Activated naive CD4-positive, alpha-beta T cell treated with anti-CD3 and anti-CD28 coated beads for 36 hours (primary cell): ENCODE results near the gene GHRHR. TPM values are rescaled to one million over a fixed set of nuclear protein-coding genes. Genes with fewer than 3 reads are reported as not detected.

Experiments used
- CTCF ChIA-PET: fragments of 350-600 bp; sonication (Branson Sonifier 250); formaldehyde crosslinking; loops from one replicate; lab custom pipeline; 2021; ENCODE audit warnings: antibody characterized with exemption; lab: Charles Lee
- DNase-seq: peaks from one replicate; pipeline ENCODE4 v3.0.0-alpha.2; 2020
- H3K27ac Mint-ChIP-seq: one replicate; pipeline ENCODE4 v1.8.0; 2021; ENCODE audit warnings: mild to moderate bottlenecking, mixed read lengths
- H3K27me3 Mint-ChIP-seq: one replicate; pipeline ENCODE4 v1.8.0; 2021; ENCODE audit warnings: low read depth, mixed read lengths
- H3K36me3 Mint-ChIP-seq: one replicate; pipeline ENCODE4 v1.8.0; 2021; ENCODE audit warnings: low read depth, mixed read lengths
- H3K4me1 Mint-ChIP-seq: one replicate; pipeline ENCODE4 v1.8.0; 2021; ENCODE audit warnings: low read depth, mixed read lengths
- H3K4me3 Mint-ChIP-seq: one replicate; pipeline ENCODE4 v1.8.0; 2021; ENCODE audit warnings: mild to moderate bottlenecking, moderate library complexity, mixed read lengths
- H3K9me3 Mint-ChIP-seq: one replicate; pipeline ENCODE4 v1.8.0; 2021; ENCODE audit warnings: mixed read lengths
- intact Hi-C: fragments of 100-400 bp; cut with micrococcal nuclease; formaldehyde crosslinking; loops from one replicate; pipeline ENCODE4 v1.15.1; 2023
- total RNA-seq, 2 experiments: library from RNA; stranded (reverse); gene quantifications; one replicate each; pipeline ENCODE4 v1.2.3, GENCODE V29; 2021

Gene GHRHR
- total RNA-seq, 2 experiments from 2014 or later: not detected

- no peak overlapping the region for H3K4me3 Mint-ChIP-seq
- no peak for DNase-seq
- intact Hi-C loops: loop anchor here (10.0 kb wide), 1 partner anchor 127 kb away; no protein-coding TSS in a partner anchor
- H3K4me1 Mint-ChIP-seq: no peaks in the 10 kb centered on the region
- H3K27ac Mint-ChIP-seq: no peak overlapping the region
- H3K36me3 Mint-ChIP-seq: no peaks in the 10 kb centered on the region
- H3K9me3 Mint-ChIP-seq: peaks cover 6% of the 10 kb centered on the region
- H3K27me3 Mint-ChIP-seq: no peaks in the 10 kb centered on the region
- CTCF ChIA-PET: interaction anchor here (1.3 to 1.7 kb wide), 2 partner anchors 7 to 52 kb away, joined by 4 to 9 read pairs; no protein-coding TSS in a partner anchor
Observed at GRCh38 chr7:30931161-30931928, 32.4 kb upstream of the GHRHR start.

GRCh38 chr7:30931929-30932540, 31.7 kb upstream of the GHRHR start:
- Mint-ChIP-seq H3K9me3 (peaks cover 5% of the 10 kb centered on the region), H3K36me3 (no peaks in the 10 kb centered on the region), H3K27ac (no peak overlapping the region), H3K4me1 (no peaks in the 10 kb centered on the region), H3K4me3 (no peak overlapping the region), H3K27me3 (no peaks in the 10 kb centered on the region)
- intact Hi-C loops: loop anchor here (10.0 kb wide), 1 partner anchor 127 kb away; no protein-coding TSS in a partner anchor
- DNase-seq: no peak
- CTCF ChIA-PET: interaction anchor here (1.3 kb wide), 1 partner anchor 52 kb away, joined by 4 read pairs; no protein-coding TSS in a partner anchor

GRCh38 chr7:30932562-30932961, 31.2 kb upstream of the GHRHR start:
- no peaks in the 10 kb centered on the region for H3K27me3 Mint-ChIP-seq
- H3K9me3 Mint-ChIP-seq: peaks cover 2% of the 10 kb centered on the region
- no peaks in the 10 kb centered on the region for H3K4me1 Mint-ChIP-seq
- H3K27ac Mint-ChIP-seq: no peak overlapping the region
- CTCF ChIA-PET: no interaction called here
- DNase-seq: no peak
- H3K4me3 Mint-ChIP-seq: no peak overlapping the region
- intact Hi-C loops: loop anchor here (10.0 kb wide), 1 partner anchor 128 kb away; no protein-coding TSS in a partner anchor
- H3K36me3 Mint-ChIP-seq: no peaks in the 10 kb centered on the region

- CTCF ChIA-PET: interaction anchor here (1.4 to 1.8 kb wide), 2 partner anchors 45 to 50 kb away, joined by 4 to 5 read pairs; no protein-coding TSS in a partner anchor
- intact Hi-C loops: loop anchor here (10.0 kb wide), 1 partner anchor 129 kb away; no protein-coding TSS in a partner anchor
- H3K27ac Mint-ChIP-seq: no peak overlapping the region
- H3K9me3 Mint-ChIP-seq: no peaks in the 10 kb centered on the region
- DNase-seq: no peak
- no peaks in the 10 kb centered on the region for H3K27me3 Mint-ChIP-seq
- no peak overlapping the region for H3K4me3 Mint-ChIP-seq
- no peaks in the 10 kb centered on the region for H3K36me3 Mint-ChIP-seq
- no peaks in the 10 kb centered on the region for H3K4me1 Mint-ChIP-seq
Observed at GRCh38 chr7:30933124-30933974, 30.4 kb upstream of the GHRHR start.

GRCh38 chr7:30934225-30934624, 29.5 kb upstream of the GHRHR start:
- H3K27ac Mint-ChIP-seq: no peak overlapping the region
- DNase-seq: no peak
- H3K4me3 Mint-ChIP-seq: no peak overlapping the region
- CTCF ChIA-PET: interaction anchor here (0.9 to 1.8 kb wide), 3 partner anchors 44 to 52 kb away, joined by 4 to 5 read pairs (median 4); no protein-coding TSS in a partner anchor
- no peaks in the 10 kb centered on the region for H3K9me3 Mint-ChIP-seq
- no peaks in the 10 kb centered on the region for H3K27me3 Mint-ChIP-seq
- intact Hi-C loops: loop anchor here (10.0 kb wide), 1 partner anchor 129 kb away; no protein-coding TSS in a partner anchor
- H3K4me1 Mint-ChIP-seq: no peaks in the 10 kb centered on the region
- no peaks in the 10 kb centered on the region for H3K36me3 Mint-ChIP-seq

GRCh38 chr7:30934732-30935568, 28.8 kb upstream of the GHRHR start:
- Mint-ChIP-seq H3K27me3 (peaks cover 7% of the 10 kb centered on the region), H3K36me3 (no peaks in the 10 kb centered on the region), H3K27ac (no peak overlapping the region), H3K4me3 (no peak overlapping the region), H3K4me1 (no peaks in the 10 kb centered on the region), H3K9me3 (no peaks in the 10 kb centered on the region)
- CTCF ChIA-PET: interaction anchor here (0.9 to 3.1 kb wide), 4 partner anchors 11 to 188 kb away, joined by 4 to 7 read pairs (median 6); no protein-coding TSS in a partner anchor
- intact Hi-C loops: loop anchor here (10.0 kb wide), 1 partner anchor 130 kb away; no protein-coding TSS in a partner anchor
- DNase-seq: no peak

- Mint-ChIP-seq H3K4me1 (no peaks in the 10 kb centered on the region), H3K27ac (no peak overlapping the region), H3K36me3 (no peaks in the 10 kb centered on the region), H3K27me3 (peaks cover 8% of the 10 kb centered on the region), H3K4me3 (no peak overlapping the region), H3K9me3 (no peaks in the 10 kb centered on the region)
- intact Hi-C loops: loop anchor here (10.0 kb wide), 1 partner anchor 131 kb away; no protein-coding TSS in a partner anchor
- DNase-seq: no peak
- CTCF ChIA-PET: interaction anchor here (1.1 to 3.1 kb wide), 2 partner anchors 11 to 187 kb away, joined by 6 to 7 read pairs; no protein-coding TSS in a partner anchor
Observed at GRCh38 chr7:30935569-30935877, 28.2 kb upstream of the GHRHR start.

GRCh38 chr7:30936650-30937245, 27.0 kb upstream of the GHRHR start:
- no peak overlapping the region for H3K4me3 Mint-ChIP-seq
- no peaks in the 10 kb centered on the region for H3K36me3 Mint-ChIP-seq
- no peak overlapping the region for H3K27ac Mint-ChIP-seq
- H3K4me1 Mint-ChIP-seq: no peaks in the 10 kb centered on the region
- no peak for DNase-seq
- intact Hi-C loops: loop anchor here (10.0 kb wide), 1 partner anchor 132 kb away; no protein-coding TSS in a partner anchor
- H3K9me3 Mint-ChIP-seq: no peaks in the 10 kb centered on the region
- H3K27me3 Mint-ChIP-seq: peaks cover 13% of the 10 kb centered on the region
- CTCF ChIA-PET: interaction anchor here (0.6 to 3.1 kb wide), 4 partner anchors 10 to 1364 kb away, joined by 3 to 7 read pairs (median 4); no protein-coding TSS in a partner anchor

- Mint-ChIP-seq H3K36me3 (no peaks in the 10 kb centered on the region), H3K27me3 (peaks cover 17% of the 10 kb centered on the region), H3K4me3 (no peak overlapping the region), H3K27ac (no peak overlapping the region), H3K4me1 (no peaks in the 10 kb centered on the region), H3K9me3 (no peaks in the 10 kb centered on the region)
- intact Hi-C loops: loop anchor here (10.0 kb wide), 1 partner anchor 133 kb away; no protein-coding TSS in a partner anchor
- DNase-seq: no peak
- CTCF ChIA-PET: interaction anchor here (1.7 to 3.1 kb wide), 4 partner anchors 9 to 144 kb away, joined by 3 to 30 read pairs (median 6); no protein-coding TSS in a partner anchor
Observed at GRCh38 chr7:30937416-30937815, 26.3 kb upstream of the GHRHR start.

GRCh38 chr7:30938435-30939316, 25.1 kb upstream of the GHRHR start:
- intact Hi-C loops: loop anchor here (1.0 to 10.0 kb wide), 4 partner anchors 36 to 550 kb away; no protein-coding TSS in a partner anchor
- DNase-seq: peak; percentile 79
- H3K9me3 Mint-ChIP-seq: no peaks in the 10 kb centered on the region
- H3K4me1 Mint-ChIP-seq: no peaks in the 10 kb centered on the region
- CTCF ChIA-PET: interaction anchor here (0.6 to 2.7 kb wide), 31 partner anchors 8 to 256 kb away, joined by 3 to 36 read pairs (median 4); partner anchors contain the start of genes CRHR2 and GHRHR
- H3K27ac Mint-ChIP-seq: no peak overlapping the region
- no peak overlapping the region for H3K4me3 Mint-ChIP-seq
- no peaks in the 10 kb centered on the region for H3K36me3 Mint-ChIP-seq
- peaks cover 21% of the 10 kb centered on the region for H3K27me3 Mint-ChIP-seq
